ENCODE results near the gene TBC1D22B.

The TBC1D22B gene

GRCh38 chr6:37236921-37237320 lies 20.7 kb upstream of the TBC1D22B start:
- Histone ChIP-seq H4K20me1 (ENCODE audit: low read depth, low read length) (no peaks in the 10 kb centered on the region), H3K9ac (ENCODE audit: low read length) (no peak overlapping the region), H3K79me2 (ENCODE audit: insufficient read depth, low read length) (no peaks in the 10 kb centered on the region), H3K9me2 (replicated peaks; ENCODE audit: insufficient read depth, low read length) (no peaks in the 10 kb centered on the region), H3K4me2 (ENCODE audit: low read depth, low read length, poor library complexity, severe bottlenecking) (no peak overlapping the region), H3K27ac (ENCODE audit: low read depth, low read length) (no peak overlapping the region), H3K27me3 (ENCODE audit: low read length) (no peaks in the 10 kb centered on the region), H3K4me3 (ENCODE audit: insufficient read depth, low read length, poor library complexity, severe bottlenecking) (no peak overlapping the region), H3K36me3 (ENCODE audit: low read length) (no peaks in the 10 kb centered on the region), H2AFZ (ENCODE audit: low read depth, low read length, severe bottlenecking) (no peak overlapping the region), H3F3A (ENCODE audit: insufficient read depth) (no peaks in the 10 kb centered on the region), H3K9me3 (ENCODE audit: insufficient read depth, low read length) (no peaks in the 10 kb centered on the region)
- TF ChIP-seq CTCF (IDR thresholded peaks at IDR 0.05; ENCODE audit: insufficient read depth, low read length, poor library complexity, severe bottlenecking) (no peak), EZH2phosphoT487 (conservative IDR thresholded peaks at IDR 0.05; ENCODE audit: low read length) (no peak)

GRCh38 chr6:37237789-37238188 lies 19.8 kb upstream of the TBC1D22B start:
- Histone ChIP-seq H3K27ac (ENCODE audit: low read depth, low read length) (no peak overlapping the region), H2AFZ (ENCODE audit: low read depth, low read length, severe bottlenecking) (no peak overlapping the region), H3K36me3 (ENCODE audit: low read length) (no peaks in the 10 kb centered on the region), H4K20me1 (ENCODE audit: low read depth, low read length) (no peaks in the 10 kb centered on the region), H3K9me3 (ENCODE audit: insufficient read depth, low read length) (no peaks in the 10 kb centered on the region), H3K4me3 (ENCODE audit: insufficient read depth, low read length, poor library complexity, severe bottlenecking) (no peak overlapping the region), H3K4me2 (ENCODE audit: low read depth, low read length, poor library complexity, severe bottlenecking) (no peak overlapping the region), H3F3A (ENCODE audit: insufficient read depth) (no peaks in the 10 kb centered on the region), H3K9me2 (replicated peaks; ENCODE audit: insufficient read depth, low read length) (no peaks in the 10 kb centered on the region), H3K27me3 (ENCODE audit: low read length) (no peaks in the 10 kb centered on the region), H3K9ac (ENCODE audit: low read length) (no peak overlapping the region), H3K79me2 (ENCODE audit: insufficient read depth, low read length) (no peaks in the 10 kb centered on the region)
- no peak for TF ChIP-seq CTCF (IDR thresholded peaks at IDR 0.05; ENCODE audit: insufficient read depth, low read length, poor library complexity, severe bottlenecking)
- no peak for TF ChIP-seq EZH2phosphoT487 (conservative IDR thresholded peaks at IDR 0.05; ENCODE audit: low read length)

GRCh38 chr6:37238381-37238780 lies 19.2 kb upstream of the TBC1D22B start:
- H3K27ac ChIP-seq (ENCODE audit: low read depth, low read length), result no peak overlapping the region
- no peak overlapping the region for H3K9ac ChIP-seq (ENCODE audit: low read length)

More at GRCh38 chr6:37238381-37238780, 19.2 kb upstream of the TBC1D22B start:
- Histone ChIP-seq H3K27me3 (ENCODE audit: low read length) (no peaks in the 10 kb centered on the region), H3F3A (ENCODE audit: insufficient read depth) (no peaks in the 10 kb centered on the region), H3K4me3 (ENCODE audit: insufficient read depth, low read length, poor library complexity, severe bottlenecking) (no peak overlapping the region), H2AFZ (ENCODE audit: low read depth, low read length, severe bottlenecking) (no peak overlapping the region), H3K4me2 (ENCODE audit: low read depth, low read length, poor library complexity, severe bottlenecking) (no peak overlapping the region), H3K9me3 (ENCODE audit: insufficient read depth, low read length) (no peaks in the 10 kb centered on the region), H3K79me2 (ENCODE audit: insufficient read depth, low read length) (no peaks in the 10 kb centered on the region), H3K36me3 (ENCODE audit: low read length) (no peaks in the 10 kb centered on the region), H3K9me2 (replicated peaks; ENCODE audit: insufficient read depth, low read length) (no peaks in the 10 kb centered on the region), H4K20me1 (ENCODE audit: low read depth, low read length) (no peaks in the 10 kb centered on the region)
- TF ChIP-seq CTCF (IDR thresholded peaks at IDR 0.05; ENCODE audit: insufficient read depth, low read length, poor library complexity, severe bottlenecking) (no peak), EZH2phosphoT487 (conservative IDR thresholded peaks at IDR 0.05; ENCODE audit: low read length) (no peak)

Data from SU-DHL-6 (cell line).